HepG2 (cell line): ENCODE measurements around the gene FSD1. TPM values are rescaled to one million over a fixed set of nuclear protein-coding genes. Genes with fewer than 3 reads are reported as not detected.

Experiments used
- HDAC1 ChIP-seq: sonication (generic); formaldehyde crosslinking; IDR thresholded peaks from 2 replicates; pipeline ENCODE4 v1.5.1; 2020; ENCODE audit warnings: mild to moderate bottlenecking, missing genetic modification reagents
- SALL2 ChIP-seq: sonication (generic); formaldehyde crosslinking; IDR thresholded peaks from 2 replicates; pipeline ENCODE4 v1.8.1; 2023; ENCODE audit warnings: mild to moderate bottlenecking, missing genetic modification reagents, inconsistent platforms
- SNRNP70 ChIP-seq: fragments of 200-400 bp; formaldehyde crosslinking; IDR thresholded peaks from 2 replicates; pipeline ENCODE4 v1.6.1; 2017; ENCODE audit warnings: mild to moderate bottlenecking, low read depth, low read length, moderate library complexity
- SSRP1 ChIP-seq: IDR thresholded peaks from 2 replicates; pipeline ENCODE4 v1.6.1; 2016; ENCODE audit warnings: control low read depth
- polyA plus RNA-seq, 8 experiments: library from polyadenylated mRNA; depleted of rRNA in 3 of 8; stranded (reverse) in 7 of 8; unstranded in 1 of 8; fragments of >200 nt; fragmentation: Illumina TruSeq in 4 of 8; extraction: Trizol in 4 of 8; gene quantifications; 2 replicates each; pipeline versions ENCODE4 v1.2.1 to v1.2.3, GENCODE V29; 2011 to 2016; ENCODE audit warnings: low read depth in 4 of 8, missing spikeins in 1 of 8, mixed read lengths in 1 of 8; ENCODE audit not compliant: insufficient read depth in 1 of 8
- total RNA-seq, 5 experiments: library from RNA; depleted of rRNA; stranded (reverse); fragments of >200 nt; fragmentation: Illumina TruSeq; extraction: Trizol; gene quantifications; 2 replicates each; pipeline ENCODE4 v1.2.3, GENCODE V29; 2016; ENCODE audit warnings: low read depth in 1 of 5
- TF ChIP-seq, protein P1 (sequence below): sonication (generic); formaldehyde crosslinking; IDR thresholded peaks from 2 replicates; pipeline ENCODE4 v1.5.0; 2020; ENCODE audit warnings: mild to moderate bottlenecking, missing genetic modification reagents
- TF ChIP-seq, protein P2 (sequence below): sonication (generic); formaldehyde crosslinking; IDR thresholded peaks from 2 replicates; pipeline ENCODE4 v1.5.1; 2020; ENCODE audit warnings: missing genetic modification reagents, mild to moderate bottlenecking, borderline replicate concordance
- TF ChIP-seq, protein P3 (sequence below): sonication (generic); formaldehyde crosslinking; IDR thresholded peaks from 2 replicates; pipeline ENCODE4 v1.8.1; 2023; ENCODE audit warnings: mild to moderate bottlenecking, missing genetic modification reagents, borderline replicate concordance
- TF ChIP-seq, protein P4 (sequence below): sonication (generic); formaldehyde crosslinking; IDR thresholded peaks from 2 replicates; pipeline ENCODE4 v1.4.0; 2020; ENCODE audit warnings: missing genetic modification reagents, borderline replicate concordance
- TF ChIP-seq, protein P5 (sequence below): sonication (generic); formaldehyde crosslinking; IDR thresholded peaks from 2 replicates; pipeline ENCODE4 v1.5.0; 2020; ENCODE audit warnings: missing genetic modification reagents

FSD1 gene
- total and polyA plus RNA-seq, 2 of the 13 experiments (the other 11 are each of a cell fraction or from before 2014, with no cell fraction given), result 0.29 to 0.66 TPM

DNA sequence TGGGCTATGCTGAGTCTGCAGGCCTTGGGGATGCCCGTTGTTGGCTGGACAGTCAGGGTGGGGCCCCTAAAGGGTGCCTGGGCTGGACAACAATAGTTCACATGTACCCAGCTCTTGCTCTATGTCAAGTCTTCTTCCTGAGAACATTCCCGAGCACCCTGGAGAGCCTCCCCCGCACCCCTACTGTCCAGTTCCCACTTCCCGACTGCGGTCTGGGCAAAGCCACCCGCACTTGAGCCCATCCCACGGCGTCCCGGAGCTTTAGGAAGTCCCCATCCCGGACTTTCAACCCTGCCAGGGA is 37.9 kb downstream of the FSD1 start (continued):
- no peak for TF ChIP-seq SSRP1 (CRISPR knock-in tag)
- TF ChIP-seq, protein P1, sequence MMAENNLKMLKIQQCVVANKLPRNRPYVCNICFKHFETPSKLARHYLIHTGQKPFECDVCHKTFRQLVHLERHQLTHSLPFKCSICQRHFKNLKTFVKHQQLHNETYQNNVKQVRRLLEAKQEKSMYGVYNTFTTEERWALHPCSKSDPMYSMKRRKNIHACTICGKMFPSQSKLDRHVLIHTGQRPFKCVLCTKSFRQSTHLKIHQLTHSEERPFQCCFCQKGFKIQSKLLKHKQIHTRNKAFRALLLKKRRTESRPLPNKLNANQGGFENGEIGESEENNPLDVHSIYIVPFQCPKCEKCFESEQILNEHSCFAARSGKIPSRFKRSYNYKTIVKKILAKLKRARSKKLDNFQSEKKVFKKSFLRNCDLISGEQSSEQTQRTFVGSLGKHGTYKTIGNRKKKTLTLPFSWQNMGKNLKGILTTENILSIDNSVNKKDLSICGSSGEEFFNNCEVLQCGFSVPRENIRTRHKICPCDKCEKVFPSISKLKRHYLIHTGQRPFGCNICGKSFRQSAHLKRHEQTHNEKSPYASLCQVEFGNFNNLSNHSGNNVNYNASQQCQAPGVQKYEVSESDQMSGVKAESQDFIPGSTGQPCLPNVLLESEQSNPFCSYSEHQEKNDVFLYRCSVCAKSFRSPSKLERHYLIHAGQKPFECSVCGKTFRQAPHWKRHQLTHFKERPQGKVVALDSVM (CRISPR knock-in tag), result no peak
- TF ChIP-seq, protein P2, sequence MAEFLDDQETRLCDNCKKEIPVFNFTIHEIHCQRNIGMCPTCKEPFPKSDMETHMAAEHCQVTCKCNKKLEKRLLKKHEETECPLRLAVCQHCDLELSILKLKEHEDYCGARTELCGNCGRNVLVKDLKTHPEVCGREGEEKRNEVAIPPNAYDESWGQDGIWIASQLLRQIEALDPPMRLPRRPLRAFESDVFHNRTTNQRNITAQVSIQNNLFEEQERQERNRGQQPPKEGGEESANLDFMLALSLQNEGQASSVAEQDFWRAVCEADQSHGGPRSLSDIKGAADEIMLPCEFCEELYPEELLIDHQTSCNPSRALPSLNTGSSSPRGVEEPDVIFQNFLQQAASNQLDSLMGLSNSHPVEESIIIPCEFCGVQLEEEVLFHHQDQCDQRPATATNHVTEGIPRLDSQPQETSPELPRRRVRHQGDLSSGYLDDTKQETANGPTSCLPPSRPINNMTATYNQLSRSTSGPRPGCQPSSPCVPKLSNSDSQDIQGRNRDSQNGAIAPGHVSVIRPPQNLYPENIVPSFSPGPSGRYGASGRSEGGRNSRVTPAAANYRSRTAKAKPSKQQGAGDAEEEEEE (CRISPR knock-in tag), result no peak
- TF ChIP-seq, protein P3, sequence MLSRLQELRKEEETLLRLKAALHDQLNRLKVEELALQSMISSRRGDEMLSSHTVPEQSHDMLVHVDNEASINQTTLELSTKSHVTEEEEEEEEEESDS (CRISPR knock-in tag), result no peak
- no peak for TF ChIP-seq SALL2
- TF ChIP-seq SNRNP70, result no peak
- TF ChIP-seq HDAC1 (CRISPR knock-in tag), result no peak
- TF ChIP-seq, protein P4, sequence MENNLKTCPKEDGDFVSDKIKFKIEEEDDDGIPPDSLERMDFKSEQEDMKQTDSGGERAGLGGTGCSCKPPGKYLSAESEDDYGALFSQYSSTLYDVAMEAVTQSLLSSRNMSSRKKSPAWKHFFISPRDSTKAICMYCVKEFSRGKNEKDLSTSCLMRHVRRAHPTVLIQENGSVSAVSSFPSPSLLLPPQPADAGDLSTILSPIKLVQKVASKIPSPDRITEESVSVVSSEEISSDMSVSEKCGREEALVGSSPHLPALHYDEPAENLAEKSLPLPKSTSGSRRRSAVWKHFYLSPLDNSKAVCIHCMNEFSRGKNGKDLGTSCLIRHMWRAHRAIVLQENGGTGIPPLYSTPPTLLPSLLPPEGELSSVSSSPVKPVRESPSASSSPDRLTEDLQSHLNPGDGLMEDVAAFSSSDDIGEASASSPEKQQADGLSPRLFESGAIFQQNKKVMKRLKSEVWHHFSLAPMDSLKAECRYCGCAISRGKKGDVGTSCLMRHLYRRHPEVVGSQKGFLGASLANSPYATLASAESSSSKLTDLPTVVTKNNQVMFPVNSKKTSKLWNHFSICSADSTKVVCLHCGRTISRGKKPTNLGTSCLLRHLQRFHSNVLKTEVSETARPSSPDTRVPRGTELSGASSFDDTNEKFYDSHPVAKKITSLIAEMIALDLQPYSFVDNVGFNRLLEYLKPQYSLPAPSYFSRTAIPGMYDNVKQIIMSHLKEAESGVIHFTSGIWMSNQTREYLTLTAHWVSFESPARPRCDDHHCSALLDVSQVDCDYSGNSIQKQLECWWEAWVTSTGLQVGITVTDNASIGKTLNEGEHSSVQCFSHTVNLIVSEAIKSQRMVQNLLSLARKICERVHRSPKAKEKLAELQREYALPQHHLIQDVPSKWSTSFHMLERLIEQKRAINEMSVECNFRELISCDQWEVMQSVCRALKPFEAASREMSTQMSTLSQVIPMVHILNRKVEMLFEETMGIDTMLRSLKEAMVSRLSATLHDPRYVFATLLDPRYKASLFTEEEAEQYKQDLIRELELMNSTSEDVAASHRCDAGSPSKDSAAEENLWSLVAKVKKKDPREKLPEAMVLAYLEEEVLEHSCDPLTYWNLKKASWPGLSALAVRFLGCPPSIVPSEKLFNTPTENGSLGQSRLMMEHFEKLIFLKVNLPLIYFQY (CRISPR knock-in tag), result no peak
- TF ChIP-seq, protein P5, sequence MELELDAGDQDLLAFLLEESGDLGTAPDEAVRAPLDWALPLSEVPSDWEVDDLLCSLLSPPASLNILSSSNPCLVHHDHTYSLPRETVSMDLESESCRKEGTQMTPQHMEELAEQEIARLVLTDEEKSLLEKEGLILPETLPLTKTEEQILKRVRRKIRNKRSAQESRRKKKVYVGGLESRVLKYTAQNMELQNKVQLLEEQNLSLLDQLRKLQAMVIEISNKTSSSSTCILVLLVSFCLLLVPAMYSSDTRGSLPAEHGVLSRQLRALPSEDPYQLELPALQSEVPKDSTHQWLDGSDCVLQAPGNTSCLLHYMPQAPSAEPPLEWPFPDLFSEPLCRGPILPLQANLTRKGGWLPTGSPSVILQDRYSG, result no peak
